Stimulated activated CD8-positive, alpha-beta memory T cell treated with anti-CD3 and anti-CD28 coated beads, Interleukin-7, amount 100 ng/mL, for 4 hours (primary cell): Measurements from ENCODE around the gene SHC4.
A peak's percentile ranks its signal among the peaks of the same experiment; 100 is the strongest.

ENCODE experiments used
- DNase-seq, 2 donors: peaks; one replicate each; pipeline ENCODE4 v3.0.0-alpha.2; 2020; ENCODE audit warnings: low read depth in 2 of 2

The SHC4 gene

GRCh38 chr15:48967336-48967735 lies 3.6 kb upstream of the SHC4 start:
- no peak for DNase-seq

- peak; percentile 12 to 23 for DNase-seq
Observed at GRCh38 chr15:48966595-48967301, 3.0 kb upstream of the SHC4 start.

- DNase-seq: no peak
Observed at GRCh38 chr15:48965972-48966371, 2.3 kb upstream of the SHC4 start.

- no peak for DNase-seq
Observed at GRCh38 chr15:48964898-48965297, 1.2 kb upstream of the SHC4 start.

- DNase-seq: no peak
Observed at GRCh38 chr15:48962662-48963523, 826 bp downstream of the SHC4 start.

GRCh38 chr15:48955967-48956366 lies 7.8 kb downstream of the SHC4 start:
- DNase-seq: no peak

- DNase-seq: no peak
Observed at GRCh38 chr15:48955370-48955769, 8.3 kb downstream of the SHC4 start.

- no peak for DNase-seq
Observed at GRCh38 chr15:48954538-48954937, 9.2 kb downstream of the SHC4 start.

- no peak for DNase-seq
Observed at GRCh38 chr15:48946840-48947187, 16.9 kb downstream of the SHC4 start.

GRCh38 chr15:48946074-48946839 lies 17.5 kb downstream of the SHC4 start:
- DNase-seq: no peak

GRCh38 chr15:48945386-48945785 lies 18.3 kb downstream of the SHC4 start:
- no peak for DNase-seq

- no peak for DNase-seq
Observed at GRCh38 chr15:48941904-48942303, 21.8 kb downstream of the SHC4 start.

GRCh38 chr15:48940508-48940907 lies 23.2 kb downstream of the SHC4 start:
- DNase-seq: no peak

GRCh38 chr15:48939648-48940047 lies 24.1 kb downstream of the SHC4 start:
- no peak for DNase-seq

GRCh38 chr15:48937886-48938285 lies 25.8 kb downstream of the SHC4 start:
- no peak for DNase-seq

GRCh38 chr15:48936666-48937065 lies 27.1 kb downstream of the SHC4 start:
- DNase-seq: no peak

- DNase-seq: no peak
Observed at GRCh38 chr15:48935236-48935635, 28.5 kb downstream of the SHC4 start.

- DNase-seq: no peak
Observed at GRCh38 chr15:48930735-48931134, 33.0 kb downstream of the SHC4 start.

- no peak for DNase-seq
Observed at GRCh38 chr15:48929661-48930060, 34.1 kb downstream of the SHC4 start.

- peak; percentile 5 to 10 for DNase-seq
Observed at GRCh38 chr15:48928877-48929538, 34.7 kb downstream of the SHC4 start.

GRCh38 chr15:48925714-48926223 lies 38.0 kb downstream of the SHC4 start:
- no peak for DNase-seq
